ENCODE data around the gene SCN1B. TPM values are rescaled to one million over a fixed set of nuclear protein-coding genes. Genes with fewer than 3 reads are reported as not detected.
"Not testable (repeated sequence)": the region's sequence is repeated elsewhere in the genome, so short reads cannot be mapped to it uniquely, and the experiment has no call there.

SCN1B gene
- total RNA-seq, 1 donor from 2014 or later, result 8.6 TPM

DNA sequence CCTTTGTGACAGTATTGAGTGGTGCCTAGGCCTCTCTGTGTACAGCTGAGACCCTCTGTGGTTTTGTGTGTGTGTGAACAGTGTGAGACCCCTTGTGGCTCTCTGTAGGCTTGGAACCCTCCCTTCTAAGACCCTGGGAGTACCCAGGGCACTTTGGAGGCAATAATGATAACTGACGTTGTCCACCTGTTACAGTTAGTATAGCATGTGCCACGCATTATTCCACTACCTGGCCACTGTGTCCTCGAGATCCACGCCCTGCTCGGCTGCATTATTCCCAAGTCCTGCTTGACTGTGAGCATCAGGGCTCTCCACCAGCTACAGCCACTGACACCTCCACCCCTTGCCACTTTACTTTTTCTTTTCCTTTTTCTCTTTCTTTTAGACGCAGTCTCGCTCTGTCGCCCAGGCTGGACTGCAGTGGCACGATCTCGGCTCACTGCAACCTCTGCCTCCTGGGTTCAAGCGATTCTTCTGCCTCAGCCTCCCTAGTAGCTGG lies 28.2 kb upstream of the SCN1B start:
- Histone ChIP-seq H3K4me1 (peaks cover 62% of the 10 kb centered on the region), H3K9me3 (no peaks in the 10 kb centered on the region), H3K4me3 (no peak overlapping the region), H3K27ac (no peak overlapping the region), H3K27me3 (no peaks in the 10 kb centered on the region), H3K36me3 (no peaks in the 10 kb centered on the region)
- no peak for DNase-seq (ENCODE audit: extremely low spot score in 2 of 2)
- intact Hi-C loops (cut with DNase I), result no loop called here
- TF ChIP-seq POLR2AphosphoS5 (IDR thresholded peaks at IDR 0.05; ENCODE audit: insufficient read depth in 1 of 2, low read depth in 1 of 2) (no peak), POLR2A (IDR thresholded peaks at IDR 0.05) (no peak)
- TF ChIP-seq, protein P1, sequence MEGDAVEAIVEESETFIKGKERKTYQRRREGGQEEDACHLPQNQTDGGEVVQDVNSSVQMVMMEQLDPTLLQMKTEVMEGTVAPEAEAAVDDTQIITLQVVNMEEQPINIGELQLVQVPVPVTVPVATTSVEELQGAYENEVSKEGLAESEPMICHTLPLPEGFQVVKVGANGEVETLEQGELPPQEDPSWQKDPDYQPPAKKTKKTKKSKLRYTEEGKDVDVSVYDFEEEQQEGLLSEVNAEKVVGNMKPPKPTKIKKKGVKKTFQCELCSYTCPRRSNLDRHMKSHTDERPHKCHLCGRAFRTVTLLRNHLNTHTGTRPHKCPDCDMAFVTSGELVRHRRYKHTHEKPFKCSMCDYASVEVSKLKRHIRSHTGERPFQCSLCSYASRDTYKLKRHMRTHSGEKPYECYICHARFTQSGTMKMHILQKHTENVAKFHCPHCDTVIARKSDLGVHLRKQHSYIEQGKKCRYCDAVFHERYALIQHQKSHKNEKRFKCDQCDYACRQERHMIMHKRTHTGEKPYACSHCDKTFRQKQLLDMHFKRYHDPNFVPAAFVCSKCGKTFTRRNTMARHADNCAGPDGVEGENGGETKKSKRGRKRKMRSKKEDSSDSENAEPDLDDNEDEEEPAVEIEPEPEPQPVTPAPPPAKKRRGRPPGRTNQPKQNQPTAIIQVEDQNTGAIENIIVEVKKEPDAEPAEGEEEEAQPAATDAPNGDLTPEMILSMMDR (IDR thresholded peaks at IDR 0.05), result no peak

DNA sequence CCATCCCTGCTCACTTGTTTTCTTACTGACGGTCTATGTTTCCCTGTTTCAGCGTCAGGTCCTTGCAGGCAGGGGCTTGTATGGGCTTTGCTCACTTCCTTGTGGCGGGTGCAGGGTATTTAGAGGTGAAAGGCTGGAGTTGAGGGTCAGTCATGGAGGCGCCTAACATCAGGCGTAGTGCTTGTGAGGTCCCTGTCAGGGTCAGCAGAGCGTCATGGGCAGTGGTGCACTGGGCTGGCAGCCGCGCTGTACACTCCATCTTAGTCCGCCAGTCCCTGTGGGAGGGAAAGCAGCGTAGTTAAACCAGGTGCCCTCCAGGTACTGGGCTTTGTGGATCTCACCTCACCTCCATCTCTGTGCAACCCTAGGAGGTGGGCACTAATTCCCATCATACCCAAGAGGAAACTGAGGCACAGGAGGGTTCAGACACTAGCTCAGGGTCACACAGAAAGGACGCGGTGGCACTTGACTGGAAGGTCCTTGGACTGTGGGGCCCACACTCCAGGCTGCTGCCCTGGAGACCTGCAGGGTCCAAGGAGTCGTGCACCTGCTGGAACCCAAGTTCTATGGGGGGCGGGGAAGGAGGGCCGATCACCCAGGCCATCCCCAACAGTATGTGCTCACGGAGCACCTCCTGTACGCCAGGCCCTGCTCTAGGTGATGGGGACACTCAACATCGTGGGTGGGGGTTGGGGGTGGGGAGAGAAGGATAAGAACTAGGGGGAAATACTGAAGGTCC lies 25.6 kb upstream of the SCN1B start:
- no peaks in the 10 kb centered on the region for H3K9me3 ChIP-seq
- TF ChIP-seq POLR2AphosphoS5 (IDR thresholded peaks at IDR 0.05; ENCODE audit: insufficient read depth in 1 of 2, low read depth in 1 of 2), result no peak
- no peak for TF ChIP-seq POLR2A (IDR thresholded peaks at IDR 0.05)
- TF ChIP-seq, protein P1 (IDR thresholded peaks at IDR 0.05), result no peak
- H3K27me3 ChIP-seq, result no peaks in the 10 kb centered on the region
- no peak overlapping the region for H3K4me3 ChIP-seq
- intact Hi-C loops (cut with DNase I), result no loop called here
- H3K4me1 ChIP-seq, result peaks cover 52% of the 10 kb centered on the region
- peaks cover 0 to 7% of the 10 kb centered on the region in 2 donors for H3K36me3 ChIP-seq
- no peak overlapping the region for H3K27ac ChIP-seq
- DNase-seq (ENCODE audit: extremely low spot score in 2 of 2), result no peak

DNA sequence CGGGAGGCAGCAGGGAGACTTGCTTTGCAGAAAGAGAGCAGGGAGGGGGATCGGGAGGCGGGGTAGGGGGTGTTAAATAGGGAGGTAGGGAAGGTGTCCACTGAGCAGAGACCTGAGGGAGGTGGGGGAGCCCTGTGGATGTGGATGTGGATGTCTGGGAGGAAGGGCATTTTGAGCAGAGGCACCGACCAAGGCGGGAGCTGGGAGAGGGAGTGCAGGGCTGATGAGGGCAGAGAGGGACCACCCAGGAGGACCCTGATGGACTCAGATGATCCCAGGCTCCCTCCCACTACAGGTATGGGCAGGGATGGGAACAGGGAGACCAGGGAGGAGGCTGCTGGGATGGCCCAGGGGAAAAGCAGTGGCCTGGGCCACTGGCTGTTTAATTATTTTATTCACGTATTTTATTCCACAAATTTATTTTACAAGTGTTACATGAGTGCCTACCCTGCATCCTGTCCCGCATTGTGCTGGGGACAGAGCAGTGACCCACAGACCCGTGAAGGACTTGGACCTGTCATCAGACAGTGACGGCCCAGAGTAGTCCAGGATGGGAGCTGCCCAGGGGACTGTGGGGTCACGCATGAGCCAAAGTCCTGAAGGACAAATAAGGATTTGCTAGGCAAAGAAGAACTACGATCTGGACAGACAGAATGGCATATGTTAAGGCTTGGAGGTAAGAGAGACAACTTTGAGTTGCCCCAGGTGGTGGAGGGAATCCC lies 24.9 kb upstream of the SCN1B start:
- H3K9me3 ChIP-seq, result no peaks in the 10 kb centered on the region
- H3K36me3 ChIP-seq, result peaks cover 0 to 15% of the 10 kb centered on the region in 2 donors
- H3K27ac ChIP-seq, result no peak overlapping the region
- no peak for DNase-seq (ENCODE audit: extremely low spot score in 2 of 2)
- TF ChIP-seq POLR2A (IDR thresholded peaks at IDR 0.05) (no peak), POLR2AphosphoS5 (IDR thresholded peaks at IDR 0.05; ENCODE audit: insufficient read depth in 1 of 2, low read depth in 1 of 2) (no peak)
- peaks cover 48% of the 10 kb centered on the region for H3K4me1 ChIP-seq
- no peaks in the 10 kb centered on the region for H3K27me3 ChIP-seq
- no peak overlapping the region for H3K4me3 ChIP-seq
- intact Hi-C loops (cut with DNase I), result no loop called here

DNA sequence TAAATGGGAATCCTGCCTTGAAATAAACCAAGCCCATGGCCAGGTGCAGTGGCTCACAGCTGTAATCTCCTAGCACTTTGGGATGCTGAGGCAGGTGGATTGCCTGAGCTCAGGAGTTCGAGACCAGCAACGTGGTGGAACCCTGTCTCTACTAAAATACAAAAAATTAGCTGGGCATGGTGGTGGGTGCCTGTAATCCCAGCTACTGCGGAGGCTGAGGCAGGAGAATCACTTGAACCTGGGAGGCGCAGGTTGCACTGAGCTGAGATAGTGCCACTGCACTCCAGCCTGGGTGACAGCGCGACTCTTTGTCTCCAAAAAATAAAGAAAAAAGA lies 24.3 kb upstream of the SCN1B start:
- H3K27ac ChIP-seq; H3K9me3 ChIP-seq; intact Hi-C loops (cut with DNase I); H3K4me3 ChIP-seq; H3K27me3 ChIP-seq; DNase-seq (ENCODE audit: extremely low spot score in 2 of 2): not testable (repeated sequence)
- H3K4me1 ChIP-seq, result peaks cover 43% of the 10 kb centered on the region
- H3K36me3 ChIP-seq, result peaks cover 0 to 17% of the 10 kb centered on the region in 2 donors

DNA sequence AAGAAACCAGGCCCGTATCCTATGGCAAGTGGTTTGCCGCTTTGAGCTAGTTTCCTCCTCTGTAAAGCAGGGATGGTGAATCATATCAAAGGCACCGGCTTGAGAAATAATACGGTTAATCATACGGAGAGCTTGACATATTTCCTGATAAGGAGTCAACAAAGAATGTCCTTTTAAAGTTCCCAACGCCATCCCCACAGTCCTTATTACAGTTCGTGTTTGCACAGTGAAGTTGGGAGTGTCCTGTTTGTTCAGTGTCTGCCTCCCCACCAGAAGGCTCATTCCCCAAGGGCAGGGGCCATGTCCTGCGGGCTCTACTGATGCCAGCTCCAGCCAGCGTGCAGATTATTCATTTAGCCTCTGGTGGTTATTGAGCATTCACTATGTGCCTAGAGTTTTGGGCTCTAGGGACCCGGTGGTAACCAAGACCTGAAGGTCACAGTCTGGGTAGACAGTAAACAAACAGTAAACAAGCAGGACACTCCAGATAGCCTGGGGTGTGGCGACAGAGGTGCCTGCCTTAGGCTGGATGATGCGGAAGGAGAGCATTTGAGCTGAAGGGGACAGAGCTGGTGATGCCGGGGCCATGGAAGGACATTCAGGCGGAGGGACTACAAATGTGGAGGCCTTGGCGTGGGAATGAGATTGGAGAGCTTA lies 23.8 kb upstream of the SCN1B start:
- Histone ChIP-seq H3K4me3 (no peak overlapping the region), H3K36me3 (peaks cover 0 to 18% of the 10 kb centered on the region in 2 donors), H3K27ac (no peak overlapping the region), H3K9me3 (no peaks in the 10 kb centered on the region), H3K4me1 (peaks cover 38% of the 10 kb centered on the region), H3K27me3 (no peaks in the 10 kb centered on the region)
- intact Hi-C loops (cut with DNase I), result no loop called here
- DNase-seq (ENCODE audit: extremely low spot score in 2 of 2), result no peak
- no peak for TF ChIP-seq POLR2A (IDR thresholded peaks at IDR 0.05)
- no peak for TF ChIP-seq POLR2AphosphoS5 (IDR thresholded peaks at IDR 0.05; ENCODE audit: insufficient read depth in 1 of 2, low read depth in 1 of 2)
- TF ChIP-seq, protein P1 (IDR thresholded peaks at IDR 0.05), result no peak
